Trophoblast cell (in vitro differentiated cells and primary cell): ENCODE measurements around the gene GIPC2.

ENCODE experiments used
- DNase-seq, 2 donors: peaks; one replicate each; pipeline ENCODE4 v3.0.0-alpha.2; 2016
- H2AFZ ChIP-seq: 2 replicates; pipeline ENCODE4 v1.6.1; 2013; ENCODE audit warnings: low read length, moderate library complexity, mild to moderate bottlenecking; ENCODE audit not compliant: insufficient read depth, poor library complexity
- H2AK5ac ChIP-seq: 2 replicates; pipeline ENCODE4 v1.6.1; 2013; ENCODE audit warnings: mild to moderate bottlenecking, low read length
- H2BK120ac ChIP-seq: 2 replicates; pipeline ENCODE4 v1.6.1; 2013; ENCODE audit warnings: low read length, mild to moderate bottlenecking, moderate library complexity; ENCODE audit not compliant: insufficient read depth, poor library complexity
- H2BK12ac ChIP-seq: 2 replicates; pipeline ENCODE4 v1.6.1; 2013; ENCODE audit warnings: mild to moderate bottlenecking, low read length, moderate library complexity
- H2BK5ac ChIP-seq: 2 replicates; pipeline ENCODE4 v1.6.1; 2013; ENCODE audit warnings: low read length, low read depth, moderate library complexity, mild to moderate bottlenecking; ENCODE audit not compliant: poor library complexity
- H3K14ac ChIP-seq: 2 replicates; pipeline ENCODE4 v1.6.1; 2013; ENCODE audit warnings: mild to moderate bottlenecking, low read length
- H3K18ac ChIP-seq: 2 replicates; pipeline ENCODE4 v1.6.1; 2013; ENCODE audit warnings: mild to moderate bottlenecking, low read length
- H3K23ac ChIP-seq: 2 replicates; pipeline ENCODE4 v1.6.1; 2013; ENCODE audit warnings: low read length
- H3K27ac ChIP-seq: 2 replicates; pipeline ENCODE4 v1.5.1; 2013; ENCODE audit warnings: low read depth, mild to moderate bottlenecking, inconsistent platforms, low read length, moderate library complexity
- H3K27me3 ChIP-seq: 2 replicates; pipeline ENCODE4 v1.6.1; 2013; ENCODE audit warnings: inconsistent platforms, mild to moderate bottlenecking, low read length, moderate library complexity; ENCODE audit not compliant: insufficient read depth
- H3K36me3 ChIP-seq, 2 experiments: 1 replicate in 1 of 2; 2 replicates in 1 of 2; pipeline ENCODE4 v1.6.1; 2013; ENCODE audit warnings: low read length in 2 of 2, mild to moderate bottlenecking in 2 of 2, moderate library complexity in 1 of 2; ENCODE audit not compliant: insufficient read depth in 2 of 2, control insufficient read depth in 1 of 2
- H3K4ac ChIP-seq: 2 replicates; pipeline ENCODE4 v1.6.1; 2013; ENCODE audit warnings: low read depth, mild to moderate bottlenecking, low read length, moderate library complexity
- H3K4me1 ChIP-seq, 2 experiments: 1 replicate in 1 of 2; 2 replicates in 1 of 2; pipeline ENCODE4 v1.6.1; 2013; ENCODE audit warnings: low read length in 2 of 2, mild to moderate bottlenecking in 2 of 2, moderate library complexity in 1 of 2; ENCODE audit not compliant: insufficient read depth in 2 of 2, control insufficient read depth in 1 of 2
- H3K4me2 ChIP-seq: 2 replicates; pipeline ENCODE4 v1.6.1; 2013; ENCODE audit warnings: inconsistent platforms, mild to moderate bottlenecking, low read length, moderate library complexity
- H3K4me3 ChIP-seq: 2 replicates; pipeline ENCODE4 v1.5.1; 2013; ENCODE audit warnings: mild to moderate bottlenecking, low read depth, low read length, inconsistent platforms
- H3K79me1 ChIP-seq: one replicate; pipeline ENCODE4 v1.6.1; 2013; ENCODE audit warnings: low read length
- H3K79me2 ChIP-seq: 2 replicates; pipeline ENCODE4 v1.6.1; 2013; ENCODE audit warnings: low read length, mild to moderate bottlenecking; ENCODE audit not compliant: control insufficient read depth, insufficient read depth, poor library complexity
- H3K9ac ChIP-seq: 2 replicates; pipeline ENCODE4 v1.6.1; 2013; ENCODE audit warnings: mild to moderate bottlenecking, low read length
- H3K9me3 ChIP-seq: 2 replicates; pipeline ENCODE4 v1.6.1; 2013; ENCODE audit warnings: low read depth, mild to moderate bottlenecking, control low read depth, inconsistent platforms, low read length; ENCODE audit not compliant: insufficient read depth
- H4K12ac ChIP-seq: 2 replicates; pipeline ENCODE4 v1.6.1; 2013; ENCODE audit warnings: low read depth, mild to moderate bottlenecking, low read length, moderate library complexity
- H4K8ac ChIP-seq: 2 replicates; pipeline ENCODE4 v1.6.1; 2013; ENCODE audit warnings: low read depth, mild to moderate bottlenecking, low read length, moderate library complexity
- H4K91ac ChIP-seq: one replicate; pipeline ENCODE4 v1.6.1; 2013; ENCODE audit warnings: low read depth, mild to moderate bottlenecking, low read length, moderate library complexity
- whole genome bisulfite sequencing: extraction: QIAGEN DNeasy Blood & Tissue Kit; methylation state at CpG from one replicate; pipeline ENCODE4 v1.1.7; 2013; ENCODE audit warnings: missing lambda C conversion rate; ENCODE audit not compliant: insufficient read length, insufficient coverage; ENCODE audit errors: extremely low coverage; 5-methylcytosine and 5-hydroxymethylcytosine counted together

The GIPC2 gene

GRCh38 chr1:78101514-78101913 is 55.7 kb downstream of the GIPC2 start:
- H3K4me1 ChIP-seq = no peaks in the 10 kb centered on the region
- H3K36me3 ChIP-seq = no peaks in the 10 kb centered on the region
- H3K23ac ChIP-seq = no peak overlapping the region
- no peak overlapping the region for H2AK5ac ChIP-seq
- H3K79me2 ChIP-seq = no peaks in the 10 kb centered on the region
- no peak overlapping the region for H2BK5ac ChIP-seq
- WGBS = no CpG with 5 or more reads among the region's 2 CpGs
- H3K4me2 ChIP-seq = no peak overlapping the region
- no peak overlapping the region for H3K14ac ChIP-seq
- DNase-seq = peak; percentile 55 to 86
- no peaks in the 10 kb centered on the region for H3K79me1 ChIP-seq
- H2AFZ ChIP-seq = no peak overlapping the region
- no peak overlapping the region for H3K9ac ChIP-seq
- H3K18ac ChIP-seq = no peak overlapping the region
- H3K4me3 ChIP-seq = no peak overlapping the region
- H3K27me3 ChIP-seq = no peaks in the 10 kb centered on the region
- H3K27ac ChIP-seq = no peak overlapping the region
- no peak overlapping the region for H2BK120ac ChIP-seq
- no peak overlapping the region for H2BK12ac ChIP-seq
- no peak overlapping the region for H4K12ac ChIP-seq
- no peak overlapping the region for H4K8ac ChIP-seq
- H3K9me3 ChIP-seq = no peaks in the 10 kb centered on the region
- no peak overlapping the region for H4K91ac ChIP-seq
- no peak overlapping the region for H3K4ac ChIP-seq

DNA sequence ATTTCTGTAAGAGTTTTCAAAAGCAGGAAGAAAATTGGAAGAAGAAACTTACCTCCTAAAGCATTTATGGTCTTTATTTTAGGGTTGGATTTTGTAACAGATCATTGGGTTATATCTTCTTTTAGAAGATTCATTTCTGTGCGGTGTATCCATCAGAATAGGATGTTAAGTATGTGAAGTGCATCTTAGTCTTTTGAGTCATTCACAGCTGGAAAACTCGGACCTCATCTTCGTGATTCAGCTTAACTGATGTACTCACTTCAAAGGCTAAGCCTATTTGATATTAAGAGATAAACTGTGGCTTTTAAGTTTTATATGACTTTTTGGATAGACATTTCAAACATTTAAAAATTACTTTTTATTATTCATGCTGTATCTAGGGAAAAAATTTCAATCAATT is 56.3 kb downstream of the GIPC2 start:
- WGBS = no CpG with 5 or more reads among the region's 3 CpGs
- H3K23ac ChIP-seq = no peak overlapping the region

DNA sequence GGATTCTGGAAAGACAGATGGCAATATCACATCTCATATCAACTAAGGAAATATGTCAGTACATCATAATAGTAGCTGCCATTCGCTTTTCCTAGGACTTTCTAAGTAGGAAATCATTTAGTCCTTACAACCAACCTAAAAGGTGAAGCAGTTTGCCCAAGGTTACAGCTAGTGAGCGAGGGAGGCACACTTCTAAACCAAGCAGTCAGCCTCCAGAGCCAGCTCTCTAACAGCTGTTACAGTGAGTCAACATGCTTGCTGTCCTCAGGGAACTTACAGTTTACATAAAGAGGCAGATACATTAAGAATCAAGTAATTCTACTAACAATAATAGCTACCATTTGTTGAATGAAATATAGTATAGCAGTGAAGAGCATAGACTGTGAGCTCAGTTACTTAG is 57.1 kb downstream of the GIPC2 start:
- H3K4me3 ChIP-seq = no peak overlapping the region
- no peaks in the 10 kb centered on the region for H3K9me3 ChIP-seq
- H3K27ac ChIP-seq = no peak overlapping the region
- no peak overlapping the region for H4K8ac ChIP-seq
- no peak overlapping the region for H2BK120ac ChIP-seq
- no peaks in the 10 kb centered on the region for H3K36me3 ChIP-seq
- H3K14ac ChIP-seq = no peak overlapping the region
- no peaks in the 10 kb centered on the region for H3K4me1 ChIP-seq
- H2BK5ac ChIP-seq = no peak overlapping the region
- H3K4me2 ChIP-seq = no peak overlapping the region
- H3K9ac ChIP-seq = no peak overlapping the region
- H2AK5ac ChIP-seq = no peak overlapping the region
- H3K18ac ChIP-seq = no peak overlapping the region
- H2AFZ ChIP-seq = no peak overlapping the region
- no peak overlapping the region for H3K4ac ChIP-seq
- H3K23ac ChIP-seq = no peak overlapping the region
- no peak overlapping the region for H4K91ac ChIP-seq
- H2BK12ac ChIP-seq = no peak overlapping the region
- DNase-seq = no peak
- H3K27me3 ChIP-seq = no peaks in the 10 kb centered on the region
- no CpG with 5 or more reads among the region's 2 CpGs for WGBS
- no peaks in the 10 kb centered on the region for H3K79me2 ChIP-seq
- no peak overlapping the region for H4K12ac ChIP-seq
- no peaks in the 10 kb centered on the region for H3K79me1 ChIP-seq

More for the DNA sequence above, 56.3 kb downstream of the GIPC2 start:
- peak; percentile 58 to 84 for DNase-seq
- Histone ChIP-seq H4K12ac (no peak overlapping the region), H3K14ac (no peak overlapping the region), H3K4me1 (no peaks in the 10 kb centered on the region), H2AFZ (no peak overlapping the region), H3K9ac (no peak overlapping the region), H3K79me2 (no peaks in the 10 kb centered on the region), H3K4ac (no peak overlapping the region), H2AK5ac (no peak overlapping the region), H3K79me1 (no peaks in the 10 kb centered on the region), H3K27ac (no peak overlapping the region), H3K36me3 (no peaks in the 10 kb centered on the region), H4K8ac (no peak overlapping the region), H2BK5ac (no peak overlapping the region), H3K27me3 (no peaks in the 10 kb centered on the region), H2BK12ac (no peak overlapping the region), H3K9me3 (no peaks in the 10 kb centered on the region), H3K4me2 (no peak overlapping the region), H3K18ac (no peak overlapping the region), H4K91ac (no peak overlapping the region), H3K4me3 (no peak overlapping the region), H2BK120ac (no peak overlapping the region)

DNA sequence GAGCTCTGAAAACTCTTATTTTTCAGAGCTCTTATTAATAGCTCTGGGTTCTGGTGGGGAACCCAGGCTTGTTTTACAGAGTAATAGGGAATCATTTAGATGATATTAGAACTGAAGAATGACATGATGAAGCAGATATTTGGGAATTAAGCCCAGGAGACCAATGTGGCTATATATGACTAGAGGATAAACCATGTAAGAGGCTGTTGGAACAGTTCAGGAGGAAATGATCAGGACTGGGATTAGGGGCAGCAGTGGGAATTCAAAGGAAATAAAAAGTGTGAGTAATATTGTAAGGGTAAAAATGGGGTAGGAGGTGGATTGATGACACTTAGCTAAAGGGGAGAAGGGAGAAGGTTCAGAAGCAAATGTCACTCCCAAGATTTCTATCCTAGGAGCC is 58.6 kb downstream of the GIPC2 start:
- Histone ChIP-seq H3K9me3 (no peaks in the 10 kb centered on the region), H3K4me3 (no peak overlapping the region), H2BK12ac (no peak overlapping the region), H3K27ac (no peak overlapping the region), H4K8ac (no peak overlapping the region), H3K27me3 (no peaks in the 10 kb centered on the region), H3K36me3 (no peaks in the 10 kb centered on the region), H4K12ac (no peak overlapping the region), H2BK5ac (no peak overlapping the region), H3K79me2 (no peaks in the 10 kb centered on the region), H3K9ac (no peak overlapping the region), H2AK5ac (no peak overlapping the region), H3K23ac (no peak overlapping the region), H3K18ac (no peak overlapping the region), H3K4ac (no peak overlapping the region), H3K14ac (no peak overlapping the region), H3K79me1 (no peaks in the 10 kb centered on the region), H3K4me1 (no peaks in the 10 kb centered on the region), H4K91ac (no peak overlapping the region), H2BK120ac (no peak overlapping the region), H2AFZ (no peak overlapping the region), H3K4me2 (no peak overlapping the region)
- DNase-seq = no peak
